ENCODE measurements around the gene OR8B8. TPM values are rescaled to one million over a fixed set of nuclear protein-coding genes. Genes with fewer than 3 reads are reported as not detected.

OR8B8 gene
- total RNA-seq, 2 experiments from 2014 or later = not detected

DNA sequence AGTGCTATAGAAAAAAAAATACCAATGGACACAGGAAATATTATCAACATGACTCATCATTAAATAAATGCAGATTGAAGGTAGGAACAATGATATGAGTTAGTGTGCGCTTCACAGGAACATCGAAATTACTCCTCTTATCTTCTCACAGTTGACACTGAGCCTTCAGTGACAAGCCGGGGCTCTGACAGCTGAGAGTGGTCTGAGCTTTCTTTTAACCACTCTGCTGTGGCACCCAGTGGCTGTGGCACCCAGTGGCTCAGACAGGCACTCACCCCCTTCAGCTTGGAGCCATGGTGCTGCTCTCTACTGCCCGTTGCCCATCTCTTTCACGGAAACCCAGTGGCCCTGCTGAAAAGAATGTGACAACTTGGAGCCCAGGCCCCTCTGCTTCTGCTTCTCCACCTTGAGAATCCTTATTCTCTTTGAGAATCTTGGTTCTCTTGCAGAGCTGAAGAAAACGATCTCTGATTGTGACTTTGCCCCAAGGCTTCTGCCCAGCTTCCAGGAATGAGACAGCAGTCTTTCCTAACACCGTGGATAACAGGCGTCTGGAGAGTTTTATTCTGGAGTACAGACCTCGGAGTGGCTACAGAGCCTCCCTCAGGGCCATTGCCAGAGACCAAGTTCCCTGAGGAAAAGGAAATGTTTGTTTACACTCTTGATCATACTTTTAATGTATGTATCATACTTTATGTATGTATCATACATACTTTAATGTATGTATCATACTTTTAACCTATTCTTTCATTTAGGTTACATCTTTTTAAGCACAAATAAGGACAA is 37.1 kb upstream of the OR8B8 start:
- intact Hi-C loops (cut with micrococcal nuclease; ENCODE audit: unreplicated experiment) = no loop called here

DNA sequence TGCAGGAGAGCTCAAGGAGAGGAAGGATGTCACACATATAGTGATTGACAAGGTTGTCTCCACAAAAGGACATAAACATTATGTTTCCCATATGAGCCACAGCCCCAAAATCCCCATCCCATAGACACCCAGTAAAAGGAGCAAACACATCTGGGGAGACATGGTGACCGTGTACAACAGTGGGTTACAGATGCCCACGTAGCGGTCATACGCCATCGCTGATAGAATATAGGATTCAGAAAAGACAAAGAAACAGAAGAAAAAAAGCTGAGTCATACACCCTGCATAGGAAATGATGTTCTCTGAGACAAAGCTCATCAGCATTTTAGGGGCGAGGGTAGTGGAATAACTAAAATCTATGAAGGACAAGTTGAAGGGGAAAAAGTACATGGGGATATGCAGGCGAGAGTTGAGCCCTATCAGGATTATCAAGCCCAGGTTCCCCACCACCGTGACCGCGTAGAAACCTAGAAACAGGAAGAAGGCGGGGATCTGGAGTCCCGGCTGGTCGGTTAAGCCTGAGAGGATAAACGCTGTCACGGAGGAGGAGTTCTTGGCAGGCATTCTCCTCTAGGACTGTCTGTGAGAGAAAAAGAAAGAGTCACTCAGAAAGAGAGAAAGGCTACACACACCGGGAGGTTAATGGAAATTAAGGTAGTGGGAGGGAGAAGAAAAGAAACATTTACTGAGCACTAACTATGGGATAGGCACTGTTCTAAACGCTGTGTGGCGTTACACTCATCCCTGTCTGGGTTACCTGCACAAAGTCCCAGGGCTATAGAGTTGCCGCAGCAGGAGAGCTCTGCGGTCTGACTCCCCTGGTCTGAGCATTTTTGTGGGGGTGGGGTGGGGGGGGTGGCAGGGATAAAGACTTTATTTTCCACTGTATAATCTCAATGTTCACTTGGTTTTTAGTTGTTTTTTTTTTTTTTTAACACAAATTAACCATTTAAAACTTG is 36.1 kb upstream of the OR8B8 start:
- CTCF ChIA-PET (ENCODE audit: unreplicated experiment) = no interaction called here
- no peak overlapping the region for H3K27ac ChIP-seq (ENCODE audit: low read depth, low read length, poor library complexity, severe bottlenecking)

More for the DNA sequence above, 37.1 kb upstream of the OR8B8 start:
- Histone ChIP-seq H2AFZ (ENCODE audit: low read length) (no peak overlapping the region), H3K9me3 (ENCODE audit: low read length) (no peaks in the 10 kb centered on the region), H3K4me1 (ENCODE audit: insufficient read depth, low read length, poor library complexity, severe bottlenecking) (no peaks in the 10 kb centered on the region), H3K4me3 (ENCODE audit: low read depth, low read length, poor library complexity, severe bottlenecking) (no peak overlapping the region), H3K79me2 (ENCODE audit: insufficient read depth, low read depth, low read length) (no peaks in the 10 kb centered on the region), H3K9me2 (ENCODE audit: insufficient read depth, low read length) (no peaks in the 10 kb centered on the region), H4K20me1 (ENCODE audit: insufficient read depth, low read length) (no peaks in the 10 kb centered on the region), H3K4me2 (ENCODE audit: low read length) (no peak overlapping the region), H3K27ac (ENCODE audit: low read depth, low read length, poor library complexity, severe bottlenecking) (no peak overlapping the region), H3K36me3 (ENCODE audit: insufficient read depth, low read length) (no peaks in the 10 kb centered on the region)
- no TSS peak for BruUV-seq (replicated peaks)
- TF ChIP-seq, protein P1, sequence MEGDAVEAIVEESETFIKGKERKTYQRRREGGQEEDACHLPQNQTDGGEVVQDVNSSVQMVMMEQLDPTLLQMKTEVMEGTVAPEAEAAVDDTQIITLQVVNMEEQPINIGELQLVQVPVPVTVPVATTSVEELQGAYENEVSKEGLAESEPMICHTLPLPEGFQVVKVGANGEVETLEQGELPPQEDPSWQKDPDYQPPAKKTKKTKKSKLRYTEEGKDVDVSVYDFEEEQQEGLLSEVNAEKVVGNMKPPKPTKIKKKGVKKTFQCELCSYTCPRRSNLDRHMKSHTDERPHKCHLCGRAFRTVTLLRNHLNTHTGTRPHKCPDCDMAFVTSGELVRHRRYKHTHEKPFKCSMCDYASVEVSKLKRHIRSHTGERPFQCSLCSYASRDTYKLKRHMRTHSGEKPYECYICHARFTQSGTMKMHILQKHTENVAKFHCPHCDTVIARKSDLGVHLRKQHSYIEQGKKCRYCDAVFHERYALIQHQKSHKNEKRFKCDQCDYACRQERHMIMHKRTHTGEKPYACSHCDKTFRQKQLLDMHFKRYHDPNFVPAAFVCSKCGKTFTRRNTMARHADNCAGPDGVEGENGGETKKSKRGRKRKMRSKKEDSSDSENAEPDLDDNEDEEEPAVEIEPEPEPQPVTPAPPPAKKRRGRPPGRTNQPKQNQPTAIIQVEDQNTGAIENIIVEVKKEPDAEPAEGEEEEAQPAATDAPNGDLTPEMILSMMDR (conservative IDR thresholded peaks at IDR 0.05; ENCODE audit: low read length) = no peak
- no peak for TF ChIP-seq EZH2phosphoT487 (IDR thresholded peaks at IDR 0.05; ENCODE audit: borderline replicate concordance, low read depth, low read length)
- ChIA-PET POLR2A (no interaction called here), CTCF (ENCODE audit: unreplicated experiment) (no interaction called here)
- no peak for DNase-seq (ENCODE audit: low spot score)

More for the DNA sequence above, 36.1 kb upstream of the OR8B8 start:
- Histone ChIP-seq H3K36me3 (ENCODE audit: insufficient read depth, low read length) (no peaks in the 10 kb centered on the region), H2AFZ (ENCODE audit: low read length) (peak overlapping the region; percentile 35), H4K20me1 (ENCODE audit: insufficient read depth, low read length) (no peaks in the 10 kb centered on the region), H3K4me2 (ENCODE audit: low read length) (peak overlapping the region; percentile 20), H3K4me1 (ENCODE audit: insufficient read depth, low read length, poor library complexity, severe bottlenecking) (no peaks in the 10 kb centered on the region), H3K4me3 (ENCODE audit: low read depth, low read length, poor library complexity, severe bottlenecking) (peak overlapping the region; percentile 4), H3K9me2 (ENCODE audit: insufficient read depth, low read length) (no peaks in the 10 kb centered on the region), H3K79me2 (ENCODE audit: insufficient read depth, low read depth, low read length) (no peaks in the 10 kb centered on the region), H3K9me3 (ENCODE audit: low read length) (no peaks in the 10 kb centered on the region)
- intact Hi-C loops (cut with micrococcal nuclease; ENCODE audit: unreplicated experiment) = no loop called here
- DNase-seq (ENCODE audit: low spot score) = peak; percentile 8
- BruUV-seq (replicated peaks) = no TSS peak
- TF ChIP-seq EZH2phosphoT487 (IDR thresholded peaks at IDR 0.05; ENCODE audit: borderline replicate concordance, low read depth, low read length) = no peak
- TF ChIP-seq, protein P1 (conservative IDR thresholded peaks at IDR 0.05; ENCODE audit: low read length) = no peak
- POLR2A ChIA-PET = no interaction called here

Data from OCI-LY7 (cell line).